Amniotic epithelial cell (primary cell): ENCODE data around the gene IFNL1.
"Not testable (repeated sequence)": the region's sequence is repeated elsewhere in the genome, so short reads cannot be mapped to it uniquely, and the experiment has no call there.

Experiments used
- DNase-seq: peaks from one replicate; pipeline ENCODE4 v3.0.0-alpha.2; 2010; ENCODE audit warnings: low read depth

The IFNL1 gene

GRCh38 chr19:39332738-39333137 is 36.5 kb downstream of the IFNL1 start:
- not testable (repeated sequence) for DNase-seq

GRCh38 chr19:39333507-39333906 is 37.3 kb downstream of the IFNL1 start:
- DNase-seq = no peak

- no peak for DNase-seq
Observed at GRCh38 chr19:39334444-39334976, 38.3 kb downstream of the IFNL1 start.

GRCh38 chr19:39335168-39335548 is 39.0 kb downstream of the IFNL1 start:
- no peak for DNase-seq

GRCh38 chr19:39336483-39336882 is 40.3 kb downstream of the IFNL1 start:
- no peak for DNase-seq

GRCh38 chr19:39339674-39340073 is 43.5 kb downstream of the IFNL1 start:
- DNase-seq = no peak

GRCh38 chr19:39340156-39340555 is 43.9 kb downstream of the IFNL1 start:
- not testable (repeated sequence) for DNase-seq

- no peak for DNase-seq
Observed at GRCh38 chr19:39341129-39341718, 45.0 kb downstream of the IFNL1 start.

- peak; percentile 96 for DNase-seq
Observed at GRCh38 chr19:39341719-39342604, 45.8 kb downstream of the IFNL1 start, which contains the start of gene SAMD4B. SAMD4B (plus strand) TSS chr19:39342421; CDS start chr19:39356894, 14,473 bp downstream.

- peak; percentile 14 for DNase-seq
Observed at GRCh38 chr19:39342647-39343305, 46.6 kb downstream of the IFNL1 start.

GRCh38 chr19:39345956-39346355 is 49.7 kb downstream of the IFNL1 start:
- DNase-seq = no peak

- DNase-seq = peak; percentile 27
Observed at GRCh38 chr19:39347332-39348164, 51.3 kb downstream of the IFNL1 start.
